ENCODE data around the gene ALOX5.
"Not testable (repeated sequence)": the region's sequence is repeated elsewhere in the genome, so short reads cannot be mapped to it uniquely, and the experiment has no call there.

DNA sequence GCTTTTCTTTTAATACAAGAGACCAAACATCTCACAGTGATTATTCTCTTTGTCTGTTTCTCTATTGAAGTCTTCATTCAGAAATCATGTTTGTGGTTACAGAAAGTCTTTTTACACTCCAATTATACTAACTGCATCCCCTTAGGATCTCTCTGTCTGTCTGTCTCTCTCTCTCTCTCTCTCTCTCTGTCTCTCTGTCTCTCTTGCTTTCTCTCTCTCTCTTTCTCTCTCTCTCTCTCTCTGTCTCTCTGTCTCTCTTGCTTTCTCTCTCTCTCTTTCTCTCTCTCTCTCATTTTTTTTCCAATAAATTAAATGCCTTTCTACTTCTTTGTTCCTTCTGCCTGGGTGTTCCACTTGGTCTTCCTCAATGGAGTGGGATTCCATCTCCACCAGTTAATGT lies 35.3 kb downstream of the ALOX5 start:
- TF ChIP-seq CTCF (conservative IDR thresholded peaks at IDR 0.05; ENCODE audit: low read length); EZH2phosphoT487 (IDR thresholded peaks at IDR 0.05; ENCODE audit: borderline replicate concordance): not testable (repeated sequence)
